ENCODE measurements around the gene MUTYH. TPM values are rescaled to one million over a fixed set of nuclear protein-coding genes. Genes with fewer than 3 reads are reported as not detected.

The MUTYH gene
- total RNA-seq, 1 donor from 2014 or later = 6.6 TPM

- Histone ChIP-seq H3K4me2 (ENCODE audit: low read length) (no peak overlapping the region), H3K27me3 (ENCODE audit: insufficient read depth, low read length) (no peaks in the 10 kb centered on the region), H3K9ac (ENCODE audit: low read length) (no peak overlapping the region), H3K27ac (ENCODE audit: low read depth, low read length) (no peak overlapping the region), H3K4me1 (ENCODE audit: insufficient read depth, low read length) (peaks cover 4% of the 10 kb centered on the region), H3K79me2 (ENCODE audit: insufficient read depth, low read length) (no peaks in the 10 kb centered on the region), H3K36me3 (ENCODE audit: insufficient read depth, low read length) (no peaks in the 10 kb centered on the region), H4K20me1 (ENCODE audit: insufficient read depth, low read length) (no peaks in the 10 kb centered on the region), H3K4me3 (ENCODE audit: insufficient read depth, low read depth, low read length) (no peak overlapping the region), H3K9me3 (ENCODE audit: insufficient read depth, low read depth, low read length) (no peaks in the 10 kb centered on the region), H2AFZ (ENCODE audit: low read depth, low read length) (no peak overlapping the region)
- no peaks in the 10 kb centered on the region for H3K9me3 Mint-ChIP-seq (ENCODE audit: unreplicated experiment)
- H3K27ac Mint-ChIP-seq (ENCODE audit: unreplicated experiment) = no peak overlapping the region
- H3K36me3 Mint-ChIP-seq (ENCODE audit: low read depth, unreplicated experiment) = no peaks in the 10 kb centered on the region
- FAIRE-seq (no peak), DNase-seq (ENCODE audit: low read depth) (no peak)
- H3K27me3 Mint-ChIP-seq (ENCODE audit: low read depth, unreplicated experiment) = peaks cover 5% of the 10 kb centered on the region
- H3K4me1 Mint-ChIP-seq (ENCODE audit: low read depth, unreplicated experiment) = no peaks in the 10 kb centered on the region
- no peak for TF ChIP-seq EZH2 (IDR thresholded peaks at IDR 0.05; ENCODE audit: insufficient read depth, low read length)
- no peak for TF ChIP-seq CTCF (IDR thresholded peaks at IDR 0.05; ENCODE audit: insufficient read depth, low read depth, low read length)
- H3K4me3 Mint-ChIP-seq (ENCODE audit: unreplicated experiment) = no peak overlapping the region
Observed at GRCh38 chr1:45299296-45299695, 40.9 kb downstream of the MUTYH start.

DNA sequence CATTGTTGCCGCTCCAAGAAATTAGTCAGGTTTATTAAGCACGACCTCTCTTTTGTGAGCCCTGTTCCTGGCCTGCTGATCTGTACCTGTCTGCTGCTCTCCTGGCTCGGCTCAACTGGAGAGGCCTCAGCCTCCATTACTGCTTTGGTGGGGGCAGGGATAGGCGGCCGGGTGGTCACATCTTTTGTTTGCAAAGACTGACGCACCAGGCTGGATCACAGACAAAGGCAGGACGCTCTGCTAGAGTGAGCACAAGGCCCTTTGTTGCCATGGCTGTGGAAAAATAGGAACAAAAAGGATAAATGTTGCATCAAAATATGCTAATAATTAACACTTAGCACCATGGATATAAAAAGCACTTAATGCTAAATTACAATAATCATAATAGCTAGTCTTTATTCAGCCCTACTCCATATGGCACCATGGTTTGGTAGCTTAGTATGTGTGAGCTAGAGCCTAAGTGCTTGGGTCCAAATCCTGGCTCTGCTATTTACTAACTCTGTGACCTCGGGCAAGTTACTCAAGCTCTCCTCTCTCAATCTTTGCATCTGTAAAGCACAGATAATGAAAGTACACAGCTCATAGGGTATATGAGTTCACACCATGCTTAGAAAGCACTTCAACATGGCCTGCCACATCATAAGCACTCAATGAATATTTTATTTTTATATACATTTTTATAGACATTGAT is 42.4 kb downstream of the MUTYH start:
- H3K79me2 ChIP-seq (ENCODE audit: insufficient read depth, low read length) = no peaks in the 10 kb centered on the region
- H3K4me2 ChIP-seq (ENCODE audit: low read length) = no peak overlapping the region
- peak overlapping the region; percentile 26 for H2AFZ ChIP-seq (ENCODE audit: low read depth, low read length)
- no peaks in the 10 kb centered on the region for H3K9me3 ChIP-seq (ENCODE audit: insufficient read depth, low read depth, low read length)
- H3K4me3 ChIP-seq (ENCODE audit: insufficient read depth, low read depth, low read length) = no peak overlapping the region
- H3K27me3 ChIP-seq (ENCODE audit: insufficient read depth, low read length) = no peaks in the 10 kb centered on the region
- Mint-ChIP-seq H3K4me3 (ENCODE audit: unreplicated experiment) (no peak overlapping the region), H3K4me1 (ENCODE audit: low read depth, unreplicated experiment) (no peaks in the 10 kb centered on the region), H3K27me3 (ENCODE audit: low read depth, unreplicated experiment) (peaks cover 8% of the 10 kb centered on the region), H3K36me3 (ENCODE audit: low read depth, unreplicated experiment) (peaks cover 4% of the 10 kb centered on the region), H3K27ac (ENCODE audit: unreplicated experiment) (no peak overlapping the region), H3K9me3 (ENCODE audit: unreplicated experiment) (no peaks in the 10 kb centered on the region)
- H3K4me1 ChIP-seq (ENCODE audit: insufficient read depth, low read length) = no peaks in the 10 kb centered on the region
- no peak overlapping the region for H3K9ac ChIP-seq (ENCODE audit: low read length)
- H4K20me1 ChIP-seq (ENCODE audit: insufficient read depth, low read length) = no peaks in the 10 kb centered on the region
- no peak for DNase-seq (ENCODE audit: low read depth)
- no peak for TF ChIP-seq EZH2 (IDR thresholded peaks at IDR 0.05; ENCODE audit: insufficient read depth, low read length)
- no peak for TF ChIP-seq CTCF (IDR thresholded peaks at IDR 0.05; ENCODE audit: insufficient read depth, low read depth, low read length)
- no peak overlapping the region for H3K27ac ChIP-seq (ENCODE audit: low read depth, low read length)
- no peaks in the 10 kb centered on the region for H3K36me3 ChIP-seq (ENCODE audit: insufficient read depth, low read length)
- FAIRE-seq = no peak

- FAIRE-seq = no peak
Observed at GRCh38 chr1:45291716-45292115, 48.5 kb downstream of the MUTYH start.

More at GRCh38 chr1:45291716-45292115, 48.5 kb downstream of the MUTYH start:
- no peaks in the 10 kb centered on the region for H3K36me3 ChIP-seq (ENCODE audit: insufficient read depth, low read length)
- no peak overlapping the region for H3K27ac ChIP-seq (ENCODE audit: low read depth, low read length)
- Mint-ChIP-seq H3K36me3 (ENCODE audit: low read depth, unreplicated experiment) (peaks cover 4% of the 10 kb centered on the region), H3K4me1 (ENCODE audit: low read depth, unreplicated experiment) (no peaks in the 10 kb centered on the region), H3K4me3 (ENCODE audit: unreplicated experiment) (no peak overlapping the region), H3K27me3 (ENCODE audit: low read depth, unreplicated experiment) (peaks cover 2% of the 10 kb centered on the region), H3K27ac (ENCODE audit: unreplicated experiment) (no peak overlapping the region), H3K9me3 (ENCODE audit: unreplicated experiment) (peaks cover 4% of the 10 kb centered on the region)
- H3K4me1 ChIP-seq (ENCODE audit: insufficient read depth, low read length) = no peaks in the 10 kb centered on the region
- H3K9me3 ChIP-seq (ENCODE audit: insufficient read depth, low read depth, low read length) = no peaks in the 10 kb centered on the region
- DNase-seq (ENCODE audit: low read depth) = no peak
- no peaks in the 10 kb centered on the region for H3K27me3 ChIP-seq (ENCODE audit: insufficient read depth, low read length)
- no peaks in the 10 kb centered on the region for H3K79me2 ChIP-seq (ENCODE audit: insufficient read depth, low read length)
- H3K4me3 ChIP-seq (ENCODE audit: insufficient read depth, low read depth, low read length) = no peak overlapping the region
- H3K9ac ChIP-seq (ENCODE audit: low read length) = no peak overlapping the region
- no peaks in the 10 kb centered on the region for H4K20me1 ChIP-seq (ENCODE audit: insufficient read depth, low read length)
- H2AFZ ChIP-seq (ENCODE audit: low read depth, low read length) = no peak overlapping the region
- no peak overlapping the region for H3K4me2 ChIP-seq (ENCODE audit: low read length)
- no peak for TF ChIP-seq EZH2 (IDR thresholded peaks at IDR 0.05; ENCODE audit: insufficient read depth, low read length)
- TF ChIP-seq CTCF (IDR thresholded peaks at IDR 0.05; ENCODE audit: insufficient read depth, low read depth, low read length) = no peak
